Stimulated activated CD8-positive, alpha-beta memory T cell treated with anti-CD3 and anti-CD28 coated beads, Interleukin-7, amount 100 ng/mL, for 24 hours (primary cell): ENCODE data around the gene COL4A2.

Experiments used
- DNase-seq: peaks from one replicate; pipeline ENCODE4 v3.0.0-alpha.2; 2020; ENCODE audit warnings: low read depth

The COL4A2 gene

GRCh38 chr13:110339975-110340550, 33.0 kb downstream of the COL4A2 start:
- no peak for DNase-seq

DNA sequence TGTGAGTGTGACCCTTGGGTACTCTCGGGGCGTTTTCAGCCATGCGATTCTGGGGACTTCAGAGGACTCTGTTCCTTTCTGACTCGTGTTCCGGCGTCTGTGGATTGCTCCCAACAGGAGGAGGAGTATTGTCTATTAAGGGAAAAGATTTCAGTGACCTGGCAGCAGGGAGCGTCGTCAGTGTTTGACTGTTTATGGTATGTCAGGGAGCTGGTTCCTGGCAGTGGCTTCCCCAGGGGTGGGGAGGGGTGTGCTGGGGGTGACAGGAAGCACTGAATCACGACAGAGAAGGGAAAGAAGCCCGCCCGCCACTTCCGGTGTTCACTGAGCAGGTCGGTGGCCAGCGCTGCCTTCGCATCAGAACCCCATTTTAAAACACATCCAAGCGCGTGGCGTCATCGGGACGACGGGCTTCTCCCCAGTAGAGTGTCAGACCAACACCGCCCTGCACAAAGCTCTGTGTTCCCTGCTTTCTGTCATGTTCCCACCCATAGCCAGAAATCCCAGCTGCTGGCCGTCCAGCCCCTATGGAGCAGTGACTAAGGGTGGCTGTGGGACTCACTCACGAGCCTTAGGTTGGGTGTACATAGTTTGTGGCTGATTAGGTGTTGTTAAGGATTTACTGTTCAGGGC, 33.8 kb downstream of the COL4A2 start:
- DNase-seq: peak; percentile 8

DNA sequence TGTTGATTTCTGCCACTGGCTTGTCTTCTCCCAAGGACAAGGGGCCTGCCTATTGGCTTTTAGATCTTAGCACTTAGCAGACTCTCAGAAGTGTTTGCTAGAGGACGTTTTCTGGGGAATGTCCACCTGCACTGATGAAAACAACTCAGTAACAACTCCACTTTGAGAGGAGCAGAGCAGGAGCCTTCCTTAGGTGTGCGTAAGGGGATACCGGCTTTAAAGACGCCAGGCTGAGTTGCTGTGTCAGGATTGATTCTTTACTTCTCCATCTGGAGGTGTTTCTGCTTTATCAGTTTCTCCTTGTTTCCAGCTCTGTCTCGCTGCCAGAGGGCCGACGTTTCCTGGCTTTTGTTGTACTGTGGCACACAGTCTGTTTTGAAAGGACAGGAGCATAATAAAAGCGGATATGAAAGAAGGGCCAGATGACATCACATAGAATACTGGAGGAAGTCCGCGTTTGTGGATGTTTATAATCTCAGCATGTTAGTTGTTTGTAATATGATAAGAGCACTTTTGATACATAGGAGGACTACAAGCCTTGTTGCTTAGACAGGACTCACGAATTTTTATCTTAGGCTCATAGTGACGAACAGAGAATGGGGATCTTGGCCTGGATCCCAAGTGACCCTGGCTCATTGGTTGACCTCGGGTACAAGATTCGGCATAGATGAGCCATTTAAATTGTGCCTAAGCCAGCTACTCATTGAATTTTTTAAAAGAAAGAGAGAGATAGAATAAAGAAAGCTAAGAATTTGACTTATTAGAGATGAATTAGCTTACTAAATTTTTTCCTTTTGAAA, 34.6 kb downstream of the COL4A2 start:
- DNase-seq: no peak

DNA sequence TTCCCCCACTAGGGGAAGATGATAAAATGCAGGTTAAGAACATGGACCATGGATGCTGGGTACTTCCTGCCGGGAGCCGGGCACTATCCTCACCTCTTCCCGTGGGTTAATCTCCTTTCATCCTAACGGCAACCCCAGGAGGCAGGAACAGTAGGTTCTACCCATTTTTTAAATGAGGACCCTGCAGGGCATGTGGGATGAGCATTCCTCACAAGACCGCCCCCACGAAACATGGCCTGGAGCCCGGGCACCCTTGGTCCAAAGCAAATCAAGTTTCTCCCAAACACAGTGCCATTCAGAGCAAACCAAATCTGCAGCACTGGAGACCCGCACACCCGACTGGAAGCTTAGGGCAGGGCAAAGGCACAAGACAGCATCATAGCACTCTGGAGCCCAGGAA, 35.4 kb downstream of the COL4A2 start:
- DNase-seq: no peak

DNA sequence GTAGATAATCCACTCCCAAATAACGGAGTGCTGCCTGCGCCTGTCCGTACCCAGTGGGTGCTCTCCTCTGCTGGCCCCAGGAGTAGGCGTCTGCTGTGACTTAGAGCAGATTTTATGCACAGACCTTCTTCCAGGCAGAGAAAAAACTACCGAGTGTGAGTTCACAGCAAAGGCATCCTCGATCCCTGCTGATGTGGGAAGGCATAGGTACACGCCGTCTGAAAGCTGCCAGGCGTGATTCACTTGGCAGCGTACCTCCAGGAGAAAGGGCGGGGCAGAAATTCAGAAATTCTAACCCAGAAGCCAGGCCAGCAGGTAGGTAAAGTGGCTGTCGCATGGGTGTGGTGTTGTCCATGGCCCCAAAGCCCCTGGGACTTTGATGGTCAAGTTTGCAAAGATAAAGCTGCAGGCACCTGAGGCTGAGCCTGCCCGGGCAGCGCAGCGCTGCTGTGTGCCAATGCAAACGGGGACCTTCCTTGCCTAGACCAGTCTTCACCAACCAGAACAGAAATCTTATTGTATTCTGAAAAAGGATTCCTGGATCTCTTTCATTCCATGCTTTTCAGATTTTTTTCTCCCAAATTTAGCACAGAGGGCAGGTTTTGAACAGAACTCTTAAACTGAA, 36.3 kb downstream of the COL4A2 start:
- DNase-seq: no peak

DNA sequence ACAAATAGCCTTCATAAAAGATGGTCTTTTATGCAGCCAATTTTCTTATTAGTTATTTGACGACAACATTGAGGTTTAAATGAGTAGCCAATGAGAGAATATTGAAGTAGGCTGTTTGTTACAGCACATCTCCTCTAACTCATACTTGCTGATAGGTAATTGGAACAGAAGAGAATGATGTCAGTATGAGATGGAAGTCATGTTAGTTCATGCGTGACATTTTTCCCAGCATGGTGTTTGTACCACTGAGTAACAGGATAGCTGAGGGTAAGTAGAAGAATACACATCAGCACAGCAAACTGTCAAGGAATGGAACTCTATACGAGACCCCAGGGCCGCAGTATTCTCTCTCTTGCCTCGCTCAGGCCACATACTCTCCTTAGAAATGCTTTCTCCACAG, 37.2 kb downstream of the COL4A2 start:
- DNase-seq: no peak

GRCh38 chr13:110345266-110345665, 38.2 kb downstream of the COL4A2 start:
- DNase-seq: no peak

DNA sequence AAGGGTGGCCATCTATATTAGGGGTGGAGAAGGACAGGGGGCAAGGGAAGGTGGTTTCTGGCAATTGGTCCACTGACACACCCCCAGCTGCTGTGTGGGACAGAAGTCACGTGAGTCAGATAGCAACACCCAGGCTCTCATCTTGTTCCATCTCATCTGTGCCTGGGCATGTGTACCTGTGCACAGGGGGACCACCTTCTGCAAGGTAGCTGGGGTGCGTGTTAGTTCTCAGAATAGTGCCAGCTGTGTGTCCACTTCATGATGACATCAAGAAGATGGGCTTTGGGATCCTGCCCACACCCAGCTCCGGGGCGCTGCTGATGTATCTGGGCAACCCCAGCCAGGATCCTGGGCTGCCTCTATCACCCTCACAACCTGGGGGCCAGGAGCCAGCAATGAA, 38.6 kb downstream of the COL4A2 start:
- DNase-seq: no peak

DNA sequence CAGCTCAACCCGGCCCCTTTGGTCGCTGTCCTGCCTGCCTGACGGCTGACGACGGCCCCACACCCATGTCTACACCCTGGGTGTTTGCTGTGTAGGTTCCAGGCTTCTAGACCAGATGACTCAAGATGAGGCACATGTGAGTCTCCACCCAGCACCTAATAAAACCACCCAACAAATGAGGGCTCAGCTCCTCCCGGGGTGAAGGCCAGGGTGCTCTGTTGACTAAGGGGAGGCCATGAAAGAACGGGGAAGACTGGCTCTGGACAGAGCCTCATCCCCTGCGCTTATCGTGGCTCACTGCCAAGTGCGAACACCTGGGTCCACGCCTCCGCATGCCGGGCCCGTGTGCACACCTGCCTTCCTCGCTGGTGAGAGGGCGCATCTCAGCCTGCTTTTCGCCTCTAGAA, 39.6 kb downstream of the COL4A2 start:
- DNase-seq: no peak

DNA sequence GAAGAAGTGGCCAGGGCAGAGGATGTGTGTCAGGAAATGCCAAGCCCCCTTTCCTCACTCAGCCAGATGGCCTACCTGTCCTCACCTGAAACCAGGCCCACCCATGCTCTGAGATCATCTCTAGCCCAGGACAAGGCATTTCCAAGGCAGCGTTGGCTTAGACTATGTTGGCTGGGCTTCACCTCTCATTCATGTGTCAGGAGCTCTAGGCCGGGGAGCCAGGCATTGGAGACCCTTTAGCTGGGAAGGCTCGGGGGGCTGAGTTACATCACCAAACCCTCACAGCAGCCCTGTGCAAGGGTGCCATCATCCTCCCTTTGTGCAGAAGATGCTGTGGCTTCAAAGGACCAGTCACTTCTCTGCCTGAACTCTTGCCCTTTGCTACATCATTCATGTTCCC, 40.0 kb downstream of the COL4A2 start:
- DNase-seq: no peak

DNA sequence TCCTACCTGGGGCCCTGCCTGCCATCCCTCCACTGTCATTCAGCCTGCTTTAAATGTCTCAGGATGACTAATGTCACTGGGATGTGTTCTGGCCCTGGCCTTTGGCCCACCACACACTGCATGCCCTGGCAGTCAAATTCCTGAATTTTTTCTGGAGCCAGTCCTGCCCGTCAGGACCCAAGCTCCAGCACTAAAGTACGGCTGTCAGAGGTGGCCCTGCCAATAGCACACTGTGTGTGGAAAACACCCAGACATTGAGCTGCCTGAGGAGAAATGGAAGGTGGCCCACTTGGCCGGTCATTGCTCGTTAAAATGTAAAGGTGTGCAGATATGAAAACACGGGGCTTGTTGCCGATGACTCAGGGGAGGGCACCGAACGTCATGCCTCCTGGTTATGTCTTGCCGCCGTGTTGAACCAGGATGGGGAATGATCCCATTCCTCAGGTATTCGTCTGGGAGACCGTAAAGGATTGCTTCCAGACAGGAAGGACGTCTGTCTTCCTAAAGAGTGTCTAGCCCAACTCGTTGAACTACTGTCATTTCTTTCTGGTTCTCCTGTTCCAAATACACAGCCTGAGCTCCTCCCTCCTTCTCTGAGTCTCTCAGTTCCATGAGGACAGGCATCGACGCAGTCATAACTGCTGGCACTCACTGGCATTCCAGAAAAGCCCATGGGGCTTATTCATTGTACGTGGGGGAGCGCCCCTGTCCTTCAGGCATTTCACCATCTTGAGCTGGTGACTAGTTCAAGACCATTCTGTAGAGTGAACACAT, 40.6 kb downstream of the COL4A2 start:
- no peak for DNase-seq

GRCh38 chr13:110348309-110349105, 41.4 kb downstream of the COL4A2 start:
- DNase-seq: no peak

GRCh38 chr13:110349239-110349638, 42.2 kb downstream of the COL4A2 start:
- DNase-seq: no peak

GRCh38 chr13:110350049-110350448, 43.0 kb downstream of the COL4A2 start:
- no peak for DNase-seq

DNA sequence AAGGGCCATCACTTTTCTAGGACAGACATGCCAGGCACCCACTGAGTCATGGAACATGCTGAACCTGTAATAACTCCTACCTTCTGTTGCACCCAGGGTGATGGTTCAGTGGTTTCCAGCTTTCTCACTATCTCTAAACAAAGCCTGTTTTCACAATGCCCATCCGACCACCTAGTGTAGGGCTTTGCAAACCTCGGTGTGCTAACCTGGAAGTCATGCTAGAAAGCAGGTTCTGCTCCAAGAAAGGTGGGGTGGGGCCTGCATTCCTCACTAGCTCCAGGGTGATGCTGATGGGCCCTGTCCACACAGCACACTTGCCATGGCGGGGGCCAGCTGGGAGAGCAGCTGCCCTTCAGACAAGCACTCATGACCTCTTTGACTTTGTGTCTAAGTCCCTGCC, 43.4 kb downstream of the COL4A2 start:
- no peak for DNase-seq

GRCh38 chr13:110351636-110352420, 44.7 kb downstream of the COL4A2 start:
- no peak for DNase-seq

DNA sequence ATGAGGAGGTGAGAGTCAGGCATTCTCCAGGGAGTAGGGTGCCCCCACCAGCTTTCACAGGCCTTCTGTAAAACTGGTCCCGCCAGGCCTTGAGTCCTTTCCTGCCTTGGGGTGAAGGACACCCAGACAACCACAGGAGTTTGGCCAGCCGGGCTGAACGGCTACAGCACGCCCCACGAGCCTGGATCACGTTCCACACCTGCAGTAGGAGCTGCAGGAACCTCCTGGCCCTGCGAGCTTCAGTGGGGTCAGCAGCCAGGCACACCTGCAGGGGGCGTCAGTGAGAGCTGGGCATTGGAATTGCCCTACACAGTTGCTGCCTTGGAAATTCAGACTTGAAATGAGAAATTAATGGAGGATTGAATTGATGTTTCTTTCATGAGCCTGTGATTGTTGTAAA, 45.7 kb downstream of the COL4A2 start:
- no peak for DNase-seq

GRCh38 chr13:110353339-110353977, 46.4 kb downstream of the COL4A2 start:
- no peak for DNase-seq

GRCh38 chr13:110354123-110354627, 47.1 kb downstream of the COL4A2 start:
- no peak for DNase-seq
